Parathyroid adenoma (tissue), 2 donors: ENCODE measurements around the gene CAMK2D.

ENCODE experiments used
- H2AFZ ChIP-seq: fragments of 300-600 bp; sonication (generic); one replicate; pipeline ENCODE4 v1.7.0; 2017; ENCODE audit warnings: antibody characterized with exemption, mild to moderate bottlenecking
- H3K27ac ChIP-seq: fragments of 300-600 bp; sonication (generic); one replicate; pipeline ENCODE4 v1.7.0; 2017
- H3K27me3 ChIP-seq: fragments of 300-600 bp; sonication (generic); one replicate; pipeline ENCODE4 v1.7.0; 2017; ENCODE audit warnings: low read length; ENCODE audit not compliant: control insufficient read depth, insufficient read depth
- H3K36me3 ChIP-seq: fragments of 300-600 bp; sonication (generic); one replicate; pipeline ENCODE4 v1.7.0; 2017; ENCODE audit warnings: low read length; ENCODE audit not compliant: control insufficient read depth, insufficient read depth
- H3K4me1 ChIP-seq: fragments of 300-600 bp; sonication (generic); one replicate; pipeline ENCODE4 v1.7.0; 2017; ENCODE audit warnings: control low read depth
- H3K4me2 ChIP-seq: fragments of 300-600 bp; sonication (generic); one replicate; pipeline ENCODE4 v1.7.0; 2017; ENCODE audit warnings: low read length
- H3K4me3 ChIP-seq: fragments of 300-600 bp; sonication (generic); one replicate; pipeline ENCODE4 v1.7.0; 2017; ENCODE audit warnings: low read depth, low read length
- H3K79me2 ChIP-seq: fragments of 300-600 bp; sonication (generic); one replicate; pipeline ENCODE4 v1.7.0; 2017; ENCODE audit warnings: control low read depth
- H3K9ac ChIP-seq: fragments of 300-600 bp; sonication (generic); one replicate; pipeline ENCODE4 v1.7.0; 2017; ENCODE audit warnings: mild to moderate bottlenecking
- H3K9me3 ChIP-seq: fragments of 300-600 bp; sonication (generic); one replicate; pipeline ENCODE4 v1.7.0; 2017; ENCODE audit warnings: low read length; ENCODE audit not compliant: control insufficient read depth
- TF ChIP-seq, protein P1 (sequence below): fragments of 300-600 bp; sonication (generic); IDR thresholded peaks from one replicate; pipeline ENCODE4 v1.7.0; 2017; ENCODE audit warnings: antibody characterized with exemption, mild to moderate bottlenecking
- donor health status: primary hyperparathyroidism.

Gene CAMK2D

DNA sequence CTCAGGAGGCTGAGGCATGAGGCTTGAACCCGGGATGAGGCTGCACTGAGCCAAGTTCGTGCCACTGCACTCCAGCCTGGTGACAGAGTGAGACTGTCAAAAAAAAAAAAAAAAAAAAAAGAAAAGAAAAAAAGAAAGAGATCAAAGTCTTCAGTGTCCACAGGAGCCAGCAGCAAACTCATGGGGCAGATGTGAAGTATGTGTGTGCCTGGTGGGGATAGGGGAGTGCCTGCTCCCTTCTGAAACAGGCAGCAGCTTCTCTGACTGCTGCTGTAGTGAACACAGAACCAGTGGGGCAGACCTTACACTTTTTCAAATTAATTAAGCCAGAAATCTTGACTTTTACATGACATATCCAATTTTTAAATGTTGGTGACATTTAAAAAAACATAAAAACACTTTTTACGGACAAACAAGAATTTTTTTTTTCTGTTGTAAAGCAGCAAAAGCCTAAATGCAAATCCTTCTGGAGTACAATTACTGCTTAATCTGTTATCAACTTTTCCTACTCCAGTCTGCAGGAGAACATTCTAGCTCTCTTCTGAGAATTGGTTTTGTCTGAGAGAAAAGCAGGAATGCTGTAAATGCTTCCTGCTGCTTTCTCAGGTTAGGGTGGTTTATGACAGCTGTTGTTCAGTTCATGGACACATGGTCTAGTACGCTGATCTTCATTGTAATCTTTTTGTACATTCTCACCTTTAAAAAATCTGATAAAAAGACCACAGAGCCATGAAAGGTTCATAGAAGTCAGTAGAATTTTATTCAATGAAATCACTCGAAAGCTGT lies 311.1 kb downstream of the CAMK2D start:
- H3K79me2 ChIP-seq: no peaks in the 10 kb centered on the region
- H3K4me3 ChIP-seq: no peak overlapping the region
- H3K36me3 ChIP-seq: no peaks in the 10 kb centered on the region
- no peaks in the 10 kb centered on the region for H3K9me3 ChIP-seq
- H3K9ac ChIP-seq: no peak overlapping the region
- no peak overlapping the region for H3K27ac ChIP-seq
- TF ChIP-seq, protein P1, sequence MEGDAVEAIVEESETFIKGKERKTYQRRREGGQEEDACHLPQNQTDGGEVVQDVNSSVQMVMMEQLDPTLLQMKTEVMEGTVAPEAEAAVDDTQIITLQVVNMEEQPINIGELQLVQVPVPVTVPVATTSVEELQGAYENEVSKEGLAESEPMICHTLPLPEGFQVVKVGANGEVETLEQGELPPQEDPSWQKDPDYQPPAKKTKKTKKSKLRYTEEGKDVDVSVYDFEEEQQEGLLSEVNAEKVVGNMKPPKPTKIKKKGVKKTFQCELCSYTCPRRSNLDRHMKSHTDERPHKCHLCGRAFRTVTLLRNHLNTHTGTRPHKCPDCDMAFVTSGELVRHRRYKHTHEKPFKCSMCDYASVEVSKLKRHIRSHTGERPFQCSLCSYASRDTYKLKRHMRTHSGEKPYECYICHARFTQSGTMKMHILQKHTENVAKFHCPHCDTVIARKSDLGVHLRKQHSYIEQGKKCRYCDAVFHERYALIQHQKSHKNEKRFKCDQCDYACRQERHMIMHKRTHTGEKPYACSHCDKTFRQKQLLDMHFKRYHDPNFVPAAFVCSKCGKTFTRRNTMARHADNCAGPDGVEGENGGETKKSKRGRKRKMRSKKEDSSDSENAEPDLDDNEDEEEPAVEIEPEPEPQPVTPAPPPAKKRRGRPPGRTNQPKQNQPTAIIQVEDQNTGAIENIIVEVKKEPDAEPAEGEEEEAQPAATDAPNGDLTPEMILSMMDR: no peak
- H3K4me2 ChIP-seq: no peak overlapping the region
- H3K4me1 ChIP-seq: no peaks in the 10 kb centered on the region
- H3K27me3 ChIP-seq: no peaks in the 10 kb centered on the region
- H2AFZ ChIP-seq: no peak overlapping the region

DNA sequence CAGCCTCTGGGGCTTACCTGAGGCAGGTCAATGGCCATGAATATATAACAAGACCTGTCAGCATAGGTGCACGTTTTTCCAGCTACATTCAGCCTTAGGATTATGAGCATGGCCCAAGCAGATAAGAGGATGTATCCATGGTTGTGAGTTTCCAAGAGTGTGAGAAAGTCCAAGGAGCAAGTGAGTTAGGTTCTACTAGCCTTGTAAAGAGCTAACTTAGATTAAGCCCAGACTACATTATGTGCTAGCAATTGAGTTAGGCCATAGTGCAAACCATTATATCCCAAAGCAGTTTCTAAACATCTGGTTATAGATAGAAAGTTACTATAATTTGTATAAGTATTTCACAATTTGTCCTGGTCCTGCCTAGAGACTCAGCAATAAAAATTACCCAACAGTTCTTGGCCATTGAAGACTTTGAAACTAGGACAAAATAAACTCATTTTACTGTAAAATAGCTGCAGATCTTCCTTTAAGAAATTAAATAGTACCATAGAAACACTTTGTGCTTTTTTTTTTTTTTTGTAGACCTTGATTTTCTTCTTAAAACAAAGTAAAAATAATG lies 312.0 kb downstream of the CAMK2D start:
- no peaks in the 10 kb centered on the region for H3K9me3 ChIP-seq
- H3K27ac ChIP-seq: no peak overlapping the region
- no peaks in the 10 kb centered on the region for H3K36me3 ChIP-seq
- no peaks in the 10 kb centered on the region for H3K27me3 ChIP-seq
- TF ChIP-seq, protein P1: no peak
- H3K9ac ChIP-seq: no peak overlapping the region
- no peak overlapping the region for H3K4me2 ChIP-seq
- no peaks in the 10 kb centered on the region for H3K79me2 ChIP-seq
- H3K4me1 ChIP-seq: no peaks in the 10 kb centered on the region
- no peak overlapping the region for H3K4me3 ChIP-seq
- no peak overlapping the region for H2AFZ ChIP-seq

DNA sequence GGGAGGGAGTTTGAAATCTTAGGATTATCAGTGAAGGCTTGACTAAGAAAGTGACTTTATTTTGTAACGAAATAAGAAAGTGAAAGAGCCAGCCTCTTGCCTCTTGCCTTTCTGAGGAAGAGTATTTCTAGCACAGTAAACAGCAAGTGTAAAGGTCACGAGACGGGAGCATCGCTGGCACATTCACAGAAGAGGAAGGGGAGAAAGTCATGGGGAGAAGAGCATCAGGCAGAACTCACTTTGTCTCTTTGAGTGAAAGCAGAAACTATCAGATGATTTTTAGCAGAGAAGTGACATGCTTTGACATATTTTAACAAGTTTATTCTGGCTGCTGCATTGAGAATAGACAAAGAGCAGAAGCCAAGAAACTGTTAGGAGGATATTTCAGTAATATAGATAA lies 313.8 kb downstream of the CAMK2D start:
- Histone ChIP-seq H2AFZ (no peak overlapping the region), H3K4me1 (no peaks in the 10 kb centered on the region), H3K79me2 (no peaks in the 10 kb centered on the region), H3K9ac (no peak overlapping the region), H3K4me2 (no peak overlapping the region), H3K36me3 (no peaks in the 10 kb centered on the region), H3K9me3 (no peaks in the 10 kb centered on the region), H3K27me3 (no peaks in the 10 kb centered on the region), H3K4me3 (no peak overlapping the region), H3K27ac (no peak overlapping the region)
- TF ChIP-seq, protein P1: no peak

DNA sequence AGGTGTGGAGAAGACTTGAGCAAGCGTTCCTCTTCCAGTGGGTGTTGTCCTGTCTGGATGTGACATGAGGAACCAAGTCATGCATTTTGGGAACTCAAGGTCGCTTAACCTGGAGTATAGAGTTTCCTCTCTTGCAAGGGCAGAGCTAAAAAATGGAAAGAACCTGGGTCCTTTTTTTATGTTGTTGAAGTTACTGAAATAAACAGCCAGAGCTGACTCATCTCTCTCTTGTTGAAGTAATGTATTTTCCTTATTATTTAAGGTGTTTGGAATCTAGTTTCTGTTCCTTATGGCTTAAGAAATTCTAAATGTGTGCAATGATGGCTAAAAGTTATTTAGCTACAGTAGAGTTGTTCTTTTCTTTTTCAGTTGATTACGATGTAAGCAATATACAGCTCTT lies 314.5 kb downstream of the CAMK2D start:
- Histone ChIP-seq H3K4me1 (no peaks in the 10 kb centered on the region), H3K36me3 (no peaks in the 10 kb centered on the region), H3K4me2 (no peak overlapping the region), H3K9me3 (no peaks in the 10 kb centered on the region), H3K79me2 (no peaks in the 10 kb centered on the region), H3K4me3 (no peak overlapping the region), H3K27ac (no peak overlapping the region), H2AFZ (no peak overlapping the region), H3K27me3 (no peaks in the 10 kb centered on the region), H3K9ac (no peak overlapping the region)
- TF ChIP-seq, protein P1: no peak

DNA sequence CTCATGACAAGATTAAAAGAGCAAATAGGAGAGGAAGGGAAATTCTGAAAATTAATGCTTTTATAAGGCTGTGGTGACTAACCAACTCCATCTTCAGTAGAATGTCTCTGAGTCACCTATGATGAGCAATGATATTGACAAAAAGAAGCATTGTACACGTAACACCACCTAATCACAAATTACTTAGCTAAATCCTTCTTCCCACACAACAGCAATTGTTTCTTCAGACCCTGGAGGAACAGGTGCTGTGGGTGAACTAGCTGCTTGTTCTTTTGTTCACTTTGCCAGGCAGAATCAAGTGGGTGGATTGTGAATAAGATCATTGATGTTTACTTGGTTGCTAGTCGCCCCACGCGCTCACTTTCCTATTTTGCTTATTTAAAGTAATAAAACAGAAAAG lies 315.5 kb downstream of the CAMK2D start:
- Histone ChIP-seq H3K4me3 (no peak overlapping the region), H3K27me3 (no peaks in the 10 kb centered on the region), H3K4me1 (no peaks in the 10 kb centered on the region), H3K9me3 (no peaks in the 10 kb centered on the region), H3K4me2 (no peak overlapping the region), H2AFZ (no peak overlapping the region), H3K9ac (no peak overlapping the region), H3K36me3 (no peaks in the 10 kb centered on the region), H3K79me2 (no peaks in the 10 kb centered on the region), H3K27ac (peak overlapping the region; percentile 53)
- TF ChIP-seq, protein P1: no peak
